ENCODE results near the gene LRRC23. TPM values are rescaled to one million over a fixed set of nuclear protein-coding genes. Genes with fewer than 3 reads are reported as not detected.
A peak's percentile ranks its signal among the peaks of the same experiment; 100 is the strongest.

Gene LRRC23
- total and polyA plus RNA-seq, 2 donors (not counting 1 experiment from before 2014, with no cell fraction given) = 5.3 to 14.4 TPM

DNA sequence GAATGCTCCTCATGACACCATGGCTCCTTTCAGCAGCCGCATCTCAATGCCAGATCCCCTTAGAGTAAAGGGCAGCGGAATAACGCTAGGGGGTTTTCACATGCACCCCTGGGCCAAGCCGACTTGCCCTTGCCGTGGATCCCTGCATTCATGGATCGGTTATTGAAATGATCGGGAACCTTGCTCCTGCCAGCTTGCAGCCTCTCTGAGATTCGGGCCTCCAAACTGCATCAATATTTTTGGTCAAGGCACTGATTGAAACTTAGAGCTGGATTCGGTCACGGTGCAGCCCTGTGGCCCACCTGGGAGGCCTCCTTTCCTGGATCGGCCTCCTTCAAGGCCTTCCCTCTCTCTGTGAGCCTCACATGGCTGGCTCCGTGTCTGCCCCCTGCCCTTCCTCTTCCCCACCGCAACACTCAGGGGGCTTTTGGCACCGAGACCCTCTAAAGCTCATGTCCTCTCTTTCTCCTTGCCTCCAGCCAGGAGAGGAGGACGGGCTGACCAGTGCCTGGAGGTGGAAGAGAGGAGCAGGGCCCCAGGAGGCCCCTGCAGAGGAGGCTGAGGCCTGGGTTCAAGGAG, 48.3 kb downstream of the LRRC23 start:
- Histone ChIP-seq H3K36me3 (replicated peaks in 1 of 2; ENCODE audit: control extremely low read depth in 1 of 2, control insufficient read depth in 1 of 2, extremely low read depth in 1 of 2, insufficient read depth in 2 of 2, low read length in 1 of 2) (peaks cover 0 to 61% of the 10 kb centered on the region in 2 experiments), H3K4me2 (replicated peaks; ENCODE audit: low read depth, low read length, poor library complexity, severe bottlenecking) (peak overlapping the region; percentile 92)
- peak; percentile 51 for DNase-seq

DNA sequence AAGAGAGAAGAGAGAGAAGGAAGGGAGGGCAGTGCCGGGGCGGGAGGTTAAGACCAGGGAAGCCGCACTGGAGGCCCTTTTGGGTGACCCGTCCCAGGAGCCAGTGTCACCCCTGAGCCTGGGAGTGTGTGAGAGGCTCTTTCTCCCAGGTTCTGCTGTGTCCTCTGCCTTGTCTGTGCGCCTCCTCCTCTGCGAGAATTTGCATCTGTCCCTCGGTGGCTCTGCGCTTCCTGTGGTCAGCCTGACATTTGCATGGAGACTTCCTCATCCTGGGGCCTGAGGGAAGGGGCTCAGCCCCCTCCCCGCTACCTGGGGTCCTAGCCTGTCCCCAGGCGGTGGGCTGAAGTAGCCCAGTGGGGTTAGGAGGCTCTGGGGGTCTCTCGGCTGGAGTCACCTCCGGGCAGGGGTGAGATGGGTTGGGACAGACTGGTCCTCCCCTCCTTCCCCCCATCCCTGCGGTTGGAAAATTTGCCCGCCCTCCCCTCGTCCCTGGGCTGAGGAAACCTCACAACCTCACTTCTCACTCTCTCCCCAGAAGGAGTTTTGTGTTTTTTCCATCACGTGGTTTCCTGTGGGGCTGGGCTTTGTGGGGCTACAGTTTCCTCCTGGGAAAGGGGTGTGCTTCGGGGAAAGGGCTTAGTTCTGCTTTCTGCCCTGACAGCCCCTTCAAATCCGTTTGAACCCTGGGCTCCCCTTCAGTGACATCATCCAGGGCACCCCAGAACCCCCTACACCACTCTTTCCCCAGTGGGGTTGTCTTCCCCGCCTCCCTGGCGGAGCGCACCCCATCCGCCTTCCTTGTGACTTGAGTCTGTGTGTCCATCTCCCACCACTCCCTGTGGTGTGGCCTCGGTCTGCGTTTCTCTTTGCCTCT, 49.1 kb downstream of the LRRC23 start:
- H3K9me3 Mint-ChIP-seq (ENCODE audit: insufficient read depth) = no peaks in the 10 kb centered on the region
- H3K27me3 ChIP-seq (replicated peaks in 1 of 4; ENCODE audit: control extremely low read depth in 1 of 4, control insufficient read depth in 3 of 4, insufficient read depth in 4 of 4, low read length in 3 of 4) = no peaks in the 10 kb centered on the region
- H3K27ac Mint-ChIP-seq = peak overlapping the region; percentile 98
- TF ChIP-seq EZH2 (IDR thresholded peaks at IDR 0.05; ENCODE audit: borderline replicate concordance, insufficient read depth, low read depth, low read length, poor library complexity, severe bottlenecking) = no peak
- TF ChIP-seq, protein P1, sequence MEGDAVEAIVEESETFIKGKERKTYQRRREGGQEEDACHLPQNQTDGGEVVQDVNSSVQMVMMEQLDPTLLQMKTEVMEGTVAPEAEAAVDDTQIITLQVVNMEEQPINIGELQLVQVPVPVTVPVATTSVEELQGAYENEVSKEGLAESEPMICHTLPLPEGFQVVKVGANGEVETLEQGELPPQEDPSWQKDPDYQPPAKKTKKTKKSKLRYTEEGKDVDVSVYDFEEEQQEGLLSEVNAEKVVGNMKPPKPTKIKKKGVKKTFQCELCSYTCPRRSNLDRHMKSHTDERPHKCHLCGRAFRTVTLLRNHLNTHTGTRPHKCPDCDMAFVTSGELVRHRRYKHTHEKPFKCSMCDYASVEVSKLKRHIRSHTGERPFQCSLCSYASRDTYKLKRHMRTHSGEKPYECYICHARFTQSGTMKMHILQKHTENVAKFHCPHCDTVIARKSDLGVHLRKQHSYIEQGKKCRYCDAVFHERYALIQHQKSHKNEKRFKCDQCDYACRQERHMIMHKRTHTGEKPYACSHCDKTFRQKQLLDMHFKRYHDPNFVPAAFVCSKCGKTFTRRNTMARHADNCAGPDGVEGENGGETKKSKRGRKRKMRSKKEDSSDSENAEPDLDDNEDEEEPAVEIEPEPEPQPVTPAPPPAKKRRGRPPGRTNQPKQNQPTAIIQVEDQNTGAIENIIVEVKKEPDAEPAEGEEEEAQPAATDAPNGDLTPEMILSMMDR (IDR thresholded peaks at IDR 0.05) = no peak
- no peak overlapping the region for H2AFZ ChIP-seq (ENCODE audit: insufficient read depth, low read depth, low read length, poor library complexity, severe bottlenecking)
- H3K9ac ChIP-seq (ENCODE audit: low read length) = peak overlapping the region; percentile 95
- WGBS (ENCODE audit: insufficient coverage) = under 1% methylated on average over 17 of the region's 24 CpGs
- ChIA-PET POLR2A (interaction anchor here (18.2 to 18.5 kb wide), 2 partner anchors 4 to 9 kb away, joined by 662 read pairs; partner anchors contain the start of genes C12orf57, PTPN6 and RNU7-1), CTCF (interaction anchor here (2.7 to 16.6 kb wide), 5 partner anchors 7 to 81 kb away, joined by 9 to 944 read pairs (median 17); partner anchors contain the start of genes C12orf57, PTPN6, RNU7-1 and SPSB2)
- peaks cover 89% of the 10 kb centered on the region for H3K79me2 ChIP-seq (ENCODE audit: control insufficient read depth, insufficient read depth, low read length)
- ATAC-seq (ENCODE audit: low read depth) (peak; percentile 42), DNase-seq (peak; percentile 89)
- peaks cover 88% of the 10 kb centered on the region for H3K4me1 Mint-ChIP-seq
- H4K20me1 ChIP-seq (ENCODE audit: control insufficient read depth, insufficient read depth, low read length, poor library complexity, severe bottlenecking) = peaks cover 58% of the 10 kb centered on the region
- intact Hi-C loops (cut with micrococcal nuclease) = loop anchor here (1.0 kb wide), 1 partner anchor 7 kb away; no protein-coding TSS in a partner anchor
- H3K27ac ChIP-seq (ENCODE audit: low read length in 2 of 2) = peak overlapping the region; percentile 84 to 99
- H3K4me3 Mint-ChIP-seq = peak overlapping the region; percentile 98
- peaks cover 0 to 68% of the 10 kb centered on the region in 2 experiments for H3K36me3 ChIP-seq (replicated peaks in 1 of 2; ENCODE audit: control extremely low read depth in 1 of 2, control insufficient read depth in 1 of 2, extremely low read depth in 1 of 2, insufficient read depth in 2 of 2, low read length in 1 of 2)
- H3K9me3 ChIP-seq (ENCODE audit: control extremely low read depth in 1 of 3, control insufficient read depth in 2 of 3, insufficient read depth in 1 of 3, low read length in 2 of 3) = no peaks in the 10 kb centered on the region
- no peaks in the 10 kb centered on the region for H3K27me3 Mint-ChIP-seq
- H3K4me2 ChIP-seq (replicated peaks; ENCODE audit: low read depth, low read length, poor library complexity, severe bottlenecking) = peak overlapping the region; percentile 92
- peaks cover 71 to 76% of the 10 kb centered on the region in 2 donors for H3K4me1 ChIP-seq (ENCODE audit: control insufficient read depth in 2 of 2, insufficient read depth in 2 of 2, low read length in 2 of 2)
- H3K4me3 ChIP-seq (ENCODE audit: control extremely low read depth in 1 of 5, extremely low read depth in 1 of 5, insufficient read depth in 1 of 5, low read depth in 2 of 5, low read length in 4 of 5) = peak overlapping the region; percentile 88 to 98 (median 92)

More for the DNA sequence above, 48.3 kb downstream of the LRRC23 start:
- 10% methylated on average over 12 of the region's 15 CpGs for WGBS (ENCODE audit: insufficient coverage)
- Histone ChIP-seq H4K20me1 (ENCODE audit: control insufficient read depth, insufficient read depth, low read length, poor library complexity, severe bottlenecking) (peaks cover 58% of the 10 kb centered on the region), H3K9me3 (ENCODE audit: control extremely low read depth in 1 of 3, control insufficient read depth in 2 of 3, insufficient read depth in 1 of 3, low read length in 2 of 3) (no peaks in the 10 kb centered on the region), H3K4me1 (ENCODE audit: control insufficient read depth in 2 of 2, insufficient read depth in 2 of 2, low read length in 2 of 2) (peaks cover 71 to 76% of the 10 kb centered on the region in 2 donors), H3K4me3 (ENCODE audit: control extremely low read depth in 1 of 5, extremely low read depth in 1 of 5, insufficient read depth in 1 of 5, low read depth in 2 of 5, low read length in 4 of 5) (peak overlapping the region; percentile 88 to 98 (median 92)), H3K79me2 (ENCODE audit: control insufficient read depth, insufficient read depth, low read length) (peaks cover 83% of the 10 kb centered on the region), H3K27ac (ENCODE audit: low read length in 2 of 2) (peak overlapping the region; percentile 84 to 99), H3K9ac (ENCODE audit: low read length) (peak overlapping the region; percentile 95), H2AFZ (ENCODE audit: insufficient read depth, low read depth, low read length, poor library complexity, severe bottlenecking) (no peak overlapping the region), H3K27me3 (replicated peaks in 1 of 4; ENCODE audit: control extremely low read depth in 1 of 4, control insufficient read depth in 3 of 4, insufficient read depth in 4 of 4, low read length in 3 of 4) (no peaks in the 10 kb centered on the region)
- CTCF ChIA-PET = interaction anchor here (1.9 to 16.6 kb wide), 4 partner anchors 7 to 80 kb away, joined by 9 to 944 read pairs (median 12); partner anchors contain the start of genes C12orf57, RNU7-1 and SPSB2
- no peaks in the 10 kb centered on the region for H3K27me3 Mint-ChIP-seq
- H3K9me3 Mint-ChIP-seq (ENCODE audit: insufficient read depth) = no peaks in the 10 kb centered on the region
- no peak for TF ChIP-seq EZH2 (IDR thresholded peaks at IDR 0.05; ENCODE audit: borderline replicate concordance, insufficient read depth, low read depth, low read length, poor library complexity, severe bottlenecking)
- peaks cover 86% of the 10 kb centered on the region for H3K4me1 Mint-ChIP-seq
- no peak for ATAC-seq (ENCODE audit: low read depth)
- peak overlapping the region; percentile 98 for H3K27ac Mint-ChIP-seq
- POLR2A ChIA-PET = interaction anchor here (0.9 to 18.5 kb wide), 3 partner anchors 5 to 156 kb away, joined by 3 to 662 read pairs (median 662); partner anchors contain the start of genes C12orf57, PTPN6 and RNU7-1
- intact Hi-C loops (cut with micrococcal nuclease) = no loop called here
- peak overlapping the region; percentile 98 for H3K4me3 Mint-ChIP-seq

Measured in B cell (primary cell).